Measurements from ENCODE around the gene PRLH.
A peak's percentile ranks its signal among the peaks of the same experiment; 100 is the strongest.
"Not testable (repeated sequence)": the region's sequence is repeated elsewhere in the genome, so short reads cannot be mapped to it uniquely, and the experiment has no call there.

PRLH gene

DNA sequence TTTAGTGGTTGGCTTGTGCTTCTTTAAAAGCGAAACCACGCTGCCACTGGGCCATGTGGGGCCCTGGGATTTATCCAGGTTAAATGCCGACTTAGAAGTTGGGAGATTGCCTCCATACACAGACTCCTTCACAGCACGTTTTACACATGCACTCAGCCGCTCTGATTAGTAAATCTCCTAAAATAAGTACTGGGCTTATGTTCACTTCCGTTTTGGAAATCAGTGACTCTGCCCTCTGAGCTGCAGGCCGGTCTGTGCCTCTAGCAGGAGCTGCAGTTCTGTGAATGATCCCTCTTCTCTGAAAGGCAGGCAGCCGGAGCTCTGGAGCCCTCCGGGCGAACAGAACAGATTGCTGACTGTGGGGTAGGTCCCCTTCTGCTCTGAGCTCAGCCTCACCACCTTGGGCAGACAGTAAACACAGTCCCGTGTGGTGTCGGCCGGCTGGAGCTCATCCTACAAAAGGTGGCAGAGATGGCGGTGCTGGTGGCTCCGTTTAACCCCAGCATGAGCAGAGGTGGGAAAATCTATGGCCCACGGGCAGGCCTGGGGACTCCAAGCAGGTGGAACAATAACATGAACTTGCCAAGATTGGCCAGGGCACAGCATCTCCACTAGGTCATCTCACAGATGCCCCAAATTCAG, 34.0 kb downstream of the PRLH start:
- DNase-seq (ENCODE audit: low read depth in 3 of 3): no peak

DNA sequence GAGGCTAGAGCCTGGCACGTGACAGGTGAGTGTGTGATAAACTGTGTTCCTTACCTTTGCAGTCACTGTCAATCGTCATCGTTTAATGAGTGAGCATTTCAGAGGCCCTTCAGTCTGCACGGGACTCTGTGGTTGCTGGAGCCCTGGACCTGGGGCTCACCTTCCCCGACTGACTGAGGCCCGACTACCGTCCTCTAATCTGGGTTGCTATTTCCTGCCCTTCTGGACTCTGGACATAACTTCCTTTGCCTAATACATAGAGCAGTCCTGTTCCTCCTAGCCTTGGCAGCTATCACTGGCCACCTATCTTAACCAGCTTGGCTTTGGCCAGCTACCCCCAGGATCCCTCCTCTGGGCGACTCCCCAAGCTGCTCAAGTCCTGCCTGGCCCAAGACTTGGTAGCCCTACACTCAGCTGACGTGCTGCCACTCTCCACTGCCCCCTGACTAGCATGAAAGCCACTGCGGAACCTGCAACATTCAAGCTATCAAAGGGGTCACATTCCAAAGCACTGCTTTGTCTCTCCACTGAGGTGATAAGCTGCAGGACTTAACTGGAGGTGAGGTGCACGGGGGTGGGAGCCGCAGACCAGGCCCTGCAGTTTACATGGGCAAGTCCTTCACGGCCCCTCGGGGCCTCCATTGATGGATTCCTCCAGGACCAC, 35.2 kb downstream of the PRLH start:
- DNase-seq (ENCODE audit: low read depth in 3 of 3): no peak

DNA sequence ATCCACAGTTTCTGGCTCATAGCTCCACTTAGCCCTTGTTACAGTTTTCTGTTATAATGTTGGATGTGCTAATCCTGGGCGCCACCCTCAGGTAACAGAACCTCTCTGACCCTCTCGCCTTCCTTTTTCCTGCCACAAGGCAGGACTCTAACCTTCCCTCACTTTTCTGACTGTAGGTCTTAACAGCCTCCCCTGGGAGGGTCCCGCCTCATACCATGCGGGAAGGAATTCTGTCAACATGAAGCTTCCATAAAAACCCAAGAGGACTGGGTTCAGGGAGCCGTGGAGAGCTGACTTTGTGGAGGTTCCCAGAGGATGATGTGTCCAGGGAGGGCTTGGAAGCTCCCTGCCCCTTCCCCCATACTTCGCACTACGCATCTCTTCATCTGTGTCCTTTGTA, 36.0 kb downstream of the PRLH start:
- DNase-seq (ENCODE audit: low read depth in 3 of 3): no peak

DNA sequence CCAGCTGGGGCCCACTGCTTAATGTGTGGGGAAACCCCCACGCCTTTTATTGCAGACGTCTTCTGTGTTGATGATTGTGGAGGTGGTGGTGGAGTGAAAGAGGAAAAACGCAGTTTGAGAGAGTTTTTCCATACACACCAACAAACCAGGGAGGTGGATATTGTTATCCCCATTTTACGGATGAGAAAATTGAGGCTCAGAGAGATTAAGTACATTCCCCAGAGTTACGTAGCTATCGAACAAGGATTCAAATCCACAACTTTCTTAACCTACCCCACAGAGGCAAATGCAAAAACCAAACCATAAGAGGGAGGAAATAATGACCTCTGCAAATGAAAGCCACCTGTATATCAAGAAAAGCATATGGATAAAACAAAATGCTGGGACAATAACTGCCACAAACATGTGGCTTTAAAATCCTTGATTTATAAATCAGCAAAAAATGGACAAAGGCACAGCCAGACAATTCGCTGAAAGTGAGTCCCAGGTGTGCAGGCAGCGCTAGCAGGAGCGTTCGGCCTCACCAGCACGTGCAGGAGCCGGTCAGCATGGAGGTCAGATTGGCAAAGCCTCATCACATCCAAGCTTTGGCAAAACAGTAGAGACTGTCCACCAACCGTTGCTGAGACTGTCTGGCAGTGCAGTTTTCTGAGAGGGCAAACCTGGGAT, 36.8 kb downstream of the PRLH start:
- no peak for DNase-seq (ENCODE audit: low read depth in 3 of 3)

DNA sequence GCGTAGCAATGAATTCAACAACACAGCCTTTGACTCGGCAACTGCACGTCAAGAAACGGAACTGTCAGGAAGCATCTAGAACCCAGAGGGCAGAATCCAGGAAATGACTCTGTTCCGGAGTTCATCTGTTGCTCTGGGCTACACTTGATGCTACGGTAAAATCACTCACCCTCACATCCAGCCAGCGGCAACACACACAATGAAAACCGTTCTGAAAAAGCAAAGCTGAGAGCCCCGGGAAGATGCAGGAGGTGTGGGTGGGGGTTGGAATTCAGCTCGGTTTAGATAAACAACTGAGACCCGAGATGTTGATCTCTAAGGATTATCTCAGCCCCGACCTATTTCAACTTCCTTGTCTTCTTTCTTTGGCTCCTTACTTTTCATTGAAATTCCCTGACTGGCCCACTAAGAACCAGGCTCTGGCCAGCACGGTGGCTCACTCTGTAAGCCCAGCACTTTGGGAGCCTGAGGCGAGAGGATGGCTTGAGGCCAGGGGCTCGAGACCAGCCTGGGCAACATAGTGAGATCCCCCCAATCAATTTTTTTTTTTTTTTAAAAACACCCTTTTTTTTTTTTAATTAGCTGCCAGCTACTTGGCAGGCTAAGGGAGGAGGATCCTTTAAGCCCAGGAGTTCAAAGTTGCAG, 37.5 kb downstream of the PRLH start:
- DNase-seq (ENCODE audit: low read depth in 3 of 3): peak in 1 of 3 donors; percentile 10

DNA sequence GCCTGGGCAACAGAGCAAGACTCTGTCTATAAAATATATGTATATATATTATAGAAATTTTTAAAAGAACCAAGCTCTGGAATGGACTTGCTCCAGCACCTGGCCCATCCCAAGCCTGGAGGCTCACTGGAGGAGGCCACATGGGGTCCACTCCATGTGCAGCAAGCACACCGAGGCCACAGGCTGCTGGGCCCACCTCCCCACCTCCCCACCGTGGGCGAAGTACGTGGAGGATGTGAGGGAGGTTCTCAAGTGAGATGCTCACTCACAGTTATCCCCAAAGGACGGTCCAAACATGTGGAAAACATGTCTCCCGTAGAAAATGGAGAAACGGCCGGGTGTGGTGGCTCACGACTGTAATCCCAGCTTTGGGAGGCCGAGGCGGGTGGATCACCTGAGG, 38.0 kb downstream of the PRLH start:
- no peak for DNase-seq (ENCODE audit: low read depth in 3 of 3)

DNA sequence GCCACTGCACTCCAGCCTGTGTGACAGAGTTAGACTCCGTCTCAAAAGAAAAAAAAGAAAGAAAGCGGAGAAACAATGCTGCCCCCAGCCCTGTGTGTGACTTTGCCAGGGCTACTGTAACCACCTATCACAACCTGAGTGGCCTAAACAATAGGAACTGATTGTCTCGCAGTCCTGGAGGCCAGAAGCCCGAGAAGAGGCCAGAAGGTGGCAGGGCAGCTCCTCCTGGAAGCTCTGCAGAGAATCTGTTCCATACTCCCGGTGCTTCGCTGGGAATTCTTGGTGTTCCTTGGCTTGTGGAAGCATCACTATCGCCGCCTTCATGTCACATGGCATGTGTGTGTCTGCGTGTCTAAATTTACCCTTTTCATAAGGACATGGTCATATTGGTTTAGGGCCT, 38.6 kb downstream of the PRLH start:
- DNase-seq (ENCODE audit: low read depth in 3 of 3): no peak

DNA sequence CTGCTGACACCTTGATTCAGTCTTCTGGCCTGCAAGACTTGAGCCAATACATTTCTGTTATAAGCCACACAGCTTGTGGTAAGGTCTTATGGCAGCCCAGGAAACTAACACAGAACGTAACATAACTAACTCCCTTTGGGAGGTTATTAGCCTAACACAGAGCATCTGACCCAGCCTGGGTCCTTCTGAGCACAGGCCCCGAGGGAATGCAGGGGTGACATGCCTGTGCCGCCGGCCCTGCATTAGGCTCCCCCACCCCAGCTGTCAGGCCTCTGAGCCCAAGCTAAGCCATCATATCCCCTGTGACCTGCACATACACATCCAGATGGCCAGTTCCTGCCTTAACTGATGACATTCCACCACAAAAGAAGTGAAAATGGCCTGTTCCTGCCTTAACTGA, 40.1 kb downstream of the PRLH start:
- not testable (repeated sequence) for DNase-seq (ENCODE audit: low read depth in 3 of 3)

DNA sequence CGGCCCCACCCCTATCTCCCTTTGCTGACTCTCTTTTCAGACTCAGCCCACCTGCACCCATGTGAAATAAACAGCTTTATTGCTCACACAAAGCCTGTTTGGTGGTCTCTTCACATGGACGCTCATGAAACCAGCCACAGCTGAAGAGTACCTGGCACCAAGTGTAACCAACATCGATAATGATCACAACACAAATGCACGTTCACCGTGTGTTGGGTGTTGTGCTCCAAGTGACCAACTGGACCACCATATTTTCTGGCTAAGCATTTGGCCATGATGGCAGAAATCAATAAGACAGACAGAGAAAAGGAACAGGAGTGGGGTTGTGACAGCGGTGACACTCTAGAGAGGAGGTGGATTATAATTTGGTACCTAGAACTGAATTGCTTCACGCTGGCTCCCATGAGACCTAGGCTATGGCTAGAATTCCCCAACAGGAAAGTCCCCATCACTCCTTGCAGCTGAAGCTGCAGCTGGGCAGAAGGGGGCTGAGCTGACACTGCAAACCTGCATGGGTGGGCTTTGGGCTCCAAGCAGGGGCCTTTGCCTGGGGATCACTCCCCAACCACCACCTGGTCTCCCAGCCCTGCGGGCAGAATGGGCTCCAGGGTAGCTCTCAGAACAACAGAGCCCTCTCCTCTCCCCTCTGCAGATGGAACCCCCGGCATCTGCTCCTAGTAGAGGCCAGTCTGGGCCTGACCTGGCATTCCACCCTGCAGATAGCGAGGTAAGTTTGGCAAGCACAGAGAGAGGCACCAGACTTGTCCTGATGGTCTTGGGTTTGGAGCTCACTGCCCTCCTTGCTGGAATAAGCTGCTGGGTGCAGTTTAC, 46.4 kb downstream of the PRLH start:
- DNase-seq (ENCODE audit: low read depth in 3 of 3): no peak

DNA sequence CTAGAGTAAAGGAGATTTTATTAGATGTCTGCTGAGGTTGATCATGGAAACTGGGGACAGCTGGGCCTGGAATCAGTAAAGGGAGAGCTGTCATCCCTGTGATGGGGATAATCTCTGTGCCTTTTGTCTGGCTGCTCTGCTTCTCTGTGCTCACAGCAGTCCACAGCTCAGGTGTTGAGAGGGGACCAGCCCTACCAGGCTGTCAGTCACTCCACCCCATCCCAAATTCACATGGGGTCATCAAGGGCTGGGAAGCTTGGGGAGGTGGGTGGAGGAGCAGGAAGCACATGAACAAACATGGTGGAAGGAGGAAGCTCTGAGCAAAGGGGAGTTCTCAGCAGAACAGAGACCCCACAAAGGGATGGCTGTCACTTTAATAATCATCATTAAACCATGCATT, 47.3 kb downstream of the PRLH start:
- DNase-seq (ENCODE audit: low read depth in 3 of 3): no peak

DNA sequence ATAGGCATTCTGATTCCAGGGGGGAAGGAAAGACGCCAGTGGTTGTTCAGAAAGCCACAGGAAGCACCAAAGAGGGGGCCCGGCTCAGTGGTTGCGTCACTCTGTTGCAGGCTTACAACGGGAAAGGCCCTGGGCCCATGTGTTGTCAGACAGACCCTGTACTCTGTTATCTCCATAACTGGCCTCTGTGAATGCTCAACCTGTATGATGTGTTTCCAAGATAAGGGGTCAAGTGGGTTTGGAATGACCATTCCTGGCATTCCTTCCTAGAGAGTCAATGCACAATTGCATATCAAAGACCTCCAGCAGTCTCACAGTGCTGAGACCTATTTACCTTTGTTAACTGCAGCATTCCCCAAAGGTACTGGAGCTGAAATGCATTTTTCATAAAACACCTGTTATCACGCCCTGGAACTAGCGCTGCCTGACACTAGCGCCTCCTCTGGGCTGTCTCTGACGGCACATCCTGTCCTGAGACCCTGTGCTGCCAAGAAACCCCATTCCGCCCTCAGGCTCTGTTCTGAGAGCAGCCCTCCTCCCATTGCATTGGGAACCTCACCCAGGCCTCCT, 47.9 kb downstream of the PRLH start:
- DNase-seq (ENCODE audit: low read depth in 3 of 3): no peak

DNA sequence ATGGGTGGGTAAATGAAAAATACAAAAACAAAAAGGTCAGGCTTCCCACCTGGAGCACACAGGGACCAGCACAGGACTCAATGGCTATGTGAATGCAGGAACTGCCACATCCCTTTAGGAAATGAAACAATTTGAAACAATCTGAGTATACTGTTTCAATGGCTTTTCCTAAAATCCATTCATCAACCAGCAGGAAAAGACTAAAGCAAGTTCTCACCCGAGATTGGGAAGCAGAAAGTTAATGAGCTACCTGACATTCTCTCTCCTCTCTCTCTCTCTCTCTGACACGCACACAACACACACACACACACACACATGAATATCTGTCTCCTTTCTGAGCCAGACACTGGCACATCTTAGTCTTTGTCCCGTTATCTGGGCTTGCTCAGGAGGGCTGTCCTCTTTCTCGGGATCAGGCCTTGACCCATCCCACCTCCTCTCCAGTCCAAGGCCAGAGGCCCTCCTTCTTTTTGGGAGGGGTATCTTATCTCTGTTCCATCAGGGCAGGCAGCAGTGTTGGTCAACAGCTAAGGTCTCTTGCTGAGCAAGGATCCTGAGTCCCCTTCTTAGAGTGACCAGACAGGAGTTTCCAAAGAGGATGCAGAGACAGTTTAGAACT, 49.4 kb downstream of the PRLH start:
- DNase-seq (ENCODE audit: low read depth in 3 of 3): no peak

DNA sequence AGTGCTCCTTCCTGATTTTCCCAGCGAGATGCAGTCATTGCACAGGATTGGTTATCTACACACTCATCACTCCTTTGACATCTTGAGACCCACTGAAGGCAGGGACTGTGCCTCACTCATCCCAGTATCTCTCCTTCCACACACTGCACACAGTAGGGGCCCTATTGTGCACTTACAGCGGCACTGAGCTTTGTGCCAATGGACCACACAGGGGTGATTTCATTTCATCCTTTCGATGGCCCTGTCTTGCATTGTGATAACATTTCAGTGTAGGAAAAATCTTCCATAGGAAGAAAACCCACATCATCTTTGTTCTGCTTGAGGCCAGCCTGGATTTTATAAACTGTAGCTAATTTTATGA, 50.0 kb downstream of the PRLH start:
- no peak for DNase-seq (ENCODE audit: low read depth in 3 of 3)

Data from stimulated activated CD4-positive, alpha-beta T cell treated with anti-CD3 and anti-CD28 coated beads, TNF-alpha, amount 100 ng/mL, for 48 hours (primary cell).